HG02943 (cell line): ENCODE data around the gene PLOD2.
"Not testable (repeated sequence)": the region's sequence is repeated elsewhere in the genome, so short reads cannot be mapped to it uniquely, and the experiment has no call there.

Experiments
- ATAC-seq: cut with Tn5 transposase; IDR thresholded peaks from one replicate; pipeline ENCODE4 v1.9.1; 2021; ENCODE audit warnings: mild to moderate bottlenecking, low read depth, moderate library complexity; ENCODE audit not compliant: unreplicated experiment

The PLOD2 gene

DNA sequence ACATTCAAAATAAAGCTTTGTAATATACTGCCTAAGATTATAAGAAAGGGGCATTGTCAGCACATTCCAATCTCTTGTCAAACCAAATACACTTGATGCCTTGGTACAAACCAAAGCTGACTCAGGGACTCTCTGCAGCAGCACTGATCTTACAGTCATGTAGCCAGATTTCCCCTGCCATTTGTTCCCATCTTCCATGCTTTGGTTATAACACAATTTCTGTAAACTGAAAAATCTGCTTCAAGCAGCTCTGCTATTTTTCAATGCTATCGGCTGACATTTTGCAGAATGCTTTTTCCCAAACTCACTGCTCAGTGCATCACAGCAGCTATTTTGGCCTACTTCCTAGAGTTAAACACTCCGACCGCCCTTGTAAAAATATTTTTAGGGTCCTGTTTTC lies 18.2 kb downstream of the PLOD2 start:
- ATAC-seq: no peak

DNA sequence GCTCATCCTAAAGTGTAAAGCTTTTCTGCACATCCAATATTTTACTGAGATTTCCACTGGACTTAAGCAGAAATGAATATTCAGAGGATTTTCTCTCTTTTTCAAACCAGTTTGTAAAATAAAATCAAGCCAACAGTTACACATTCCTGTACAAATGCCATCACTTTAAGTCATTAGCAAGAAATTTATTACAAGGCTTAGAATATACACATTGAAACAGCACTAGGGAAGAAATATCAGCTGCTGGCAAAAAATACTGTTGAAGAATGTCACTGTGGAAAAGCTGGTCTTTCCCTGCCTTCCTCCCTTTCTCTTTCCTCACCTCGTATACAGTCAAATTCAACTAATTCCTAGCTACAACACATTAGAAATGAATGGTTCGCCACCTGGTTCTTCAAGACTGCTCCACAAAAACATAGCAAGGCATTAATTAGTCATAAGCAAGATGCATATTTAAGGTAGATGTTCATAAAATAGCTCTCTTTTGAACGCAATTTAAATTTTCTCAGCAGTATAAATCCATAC lies 21.3 kb downstream of the PLOD2 start:
- no peak for ATAC-seq

DNA sequence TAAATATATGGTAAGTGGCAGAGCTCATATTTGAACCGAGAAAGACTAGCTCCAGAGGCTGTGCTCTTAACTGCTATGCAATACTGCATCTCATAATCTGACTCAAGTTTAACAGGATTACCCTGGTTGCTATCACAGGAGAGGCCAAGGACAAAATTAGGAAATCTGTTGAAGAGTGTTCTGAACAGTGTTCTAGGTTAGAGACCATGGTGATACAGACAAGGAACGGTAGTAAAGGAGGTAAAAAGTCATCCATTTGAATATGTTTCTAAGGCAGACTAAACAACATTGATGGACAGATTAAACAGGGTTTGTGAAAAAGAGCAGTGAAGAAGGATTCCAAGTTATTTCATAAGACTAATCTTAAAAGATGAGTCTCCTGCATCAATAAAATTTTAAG lies 22.1 kb downstream of the PLOD2 start:
- ATAC-seq: no peak

DNA sequence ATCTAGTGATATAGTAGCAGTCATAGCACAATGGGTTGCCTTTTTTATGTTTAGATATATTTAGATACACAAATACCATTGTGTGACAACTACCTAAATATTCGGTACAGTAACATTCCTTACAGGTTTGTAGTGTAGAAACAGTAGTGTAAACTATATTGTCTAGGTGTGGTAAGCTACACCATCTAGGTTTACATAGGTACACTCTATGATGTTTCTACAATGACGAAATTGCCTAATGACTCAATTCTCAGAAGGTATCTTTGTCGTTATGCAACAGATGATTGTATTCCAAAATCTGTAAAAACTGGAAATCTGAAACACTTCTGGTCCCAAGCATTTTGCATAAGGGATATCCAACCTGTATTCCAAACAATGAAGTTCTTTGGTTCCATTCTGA lies 24.3 kb downstream of the PLOD2 start:
- no peak for ATAC-seq

DNA sequence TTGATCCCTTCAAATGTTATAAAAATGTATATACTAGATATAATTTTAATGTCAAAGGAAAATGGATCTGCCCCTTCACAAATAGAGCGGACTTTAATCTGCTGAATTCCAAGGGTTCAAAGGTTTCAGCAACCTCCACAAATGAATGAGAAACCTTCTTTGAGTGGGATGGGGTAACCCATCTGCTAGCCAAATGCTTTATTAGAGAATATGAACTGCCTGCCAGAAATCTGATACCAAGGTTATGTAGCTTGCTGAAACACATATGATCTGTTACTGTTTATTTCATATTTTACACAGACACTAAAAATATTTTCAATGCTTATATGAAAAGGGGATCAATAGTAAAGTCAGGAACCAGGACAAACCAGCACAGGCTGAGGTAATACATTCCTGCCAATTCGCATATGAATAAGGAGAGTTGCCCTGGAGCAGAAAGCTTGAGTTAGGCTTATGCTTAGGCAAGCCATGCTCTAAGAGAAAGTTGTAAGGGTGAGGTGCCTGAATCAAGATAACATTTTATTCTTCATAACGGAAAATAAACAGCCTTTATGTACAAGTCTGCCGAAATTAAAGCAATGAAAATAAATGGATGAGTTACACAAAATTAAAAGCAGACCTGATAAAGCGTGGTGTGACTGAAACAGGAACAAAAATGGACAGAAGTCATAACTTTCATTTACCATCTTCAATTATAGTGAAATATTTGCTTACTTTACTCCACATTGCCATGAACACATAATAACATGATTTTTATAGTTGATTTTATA lies 26.5 kb downstream of the PLOD2 start:
- ATAC-seq: no peak

DNA sequence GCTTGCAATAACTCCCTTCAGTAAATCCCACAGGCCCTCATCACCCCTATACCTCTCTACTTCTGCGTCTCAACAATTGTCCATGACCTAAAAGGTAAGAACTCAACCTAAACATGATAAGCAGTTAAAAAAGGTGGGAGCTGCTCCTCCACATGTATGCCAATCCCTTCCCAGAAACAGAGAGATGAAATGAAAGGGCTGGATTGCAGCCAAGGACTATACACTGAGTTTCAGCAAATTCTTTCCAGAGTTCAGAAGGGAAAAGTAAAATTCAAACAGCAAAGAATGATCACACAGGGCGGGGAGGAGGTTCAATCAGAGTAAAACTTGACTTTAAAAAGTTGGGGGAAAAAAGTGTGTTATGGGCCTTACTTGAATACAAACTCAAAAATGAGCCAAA lies 27.5 kb downstream of the PLOD2 start:
- no peak for ATAC-seq

DNA sequence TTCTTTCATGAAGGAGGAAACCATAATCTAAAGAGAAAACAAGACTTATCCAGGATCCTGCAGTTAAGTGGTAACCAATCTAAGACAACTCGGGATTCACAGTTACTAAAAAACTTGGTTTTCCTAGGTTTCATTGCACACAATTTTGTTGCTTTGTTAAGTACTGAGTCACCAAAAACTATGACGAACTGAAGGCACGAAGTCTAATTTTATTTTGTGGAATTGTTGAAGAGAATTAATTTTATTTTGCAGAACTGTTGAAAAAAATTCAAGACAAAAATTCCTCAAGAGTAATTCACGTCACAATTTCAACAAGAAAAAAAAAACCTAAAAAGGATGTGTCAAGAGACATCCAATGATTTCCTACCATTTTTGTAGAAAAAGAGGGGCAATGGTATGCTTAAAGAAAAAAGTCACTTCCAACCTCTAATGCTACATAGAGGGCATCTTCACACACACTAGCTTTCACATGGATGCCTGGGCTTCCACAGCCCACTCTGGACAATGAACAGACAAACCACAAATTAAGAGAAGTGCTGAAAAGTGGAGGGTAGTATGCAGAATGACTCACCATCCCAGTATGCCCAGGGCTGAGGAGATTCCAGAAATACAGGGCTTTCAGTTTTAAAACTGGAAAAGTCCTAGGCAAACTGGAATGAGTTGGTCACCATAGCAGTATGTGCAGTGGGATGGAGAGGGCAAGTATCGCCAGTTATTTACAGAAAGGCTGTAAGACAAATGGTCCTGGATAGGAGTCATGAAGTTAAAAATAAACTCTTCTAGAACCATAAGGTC lies 29.2 kb downstream of the PLOD2 start:
- ATAC-seq: no peak

DNA sequence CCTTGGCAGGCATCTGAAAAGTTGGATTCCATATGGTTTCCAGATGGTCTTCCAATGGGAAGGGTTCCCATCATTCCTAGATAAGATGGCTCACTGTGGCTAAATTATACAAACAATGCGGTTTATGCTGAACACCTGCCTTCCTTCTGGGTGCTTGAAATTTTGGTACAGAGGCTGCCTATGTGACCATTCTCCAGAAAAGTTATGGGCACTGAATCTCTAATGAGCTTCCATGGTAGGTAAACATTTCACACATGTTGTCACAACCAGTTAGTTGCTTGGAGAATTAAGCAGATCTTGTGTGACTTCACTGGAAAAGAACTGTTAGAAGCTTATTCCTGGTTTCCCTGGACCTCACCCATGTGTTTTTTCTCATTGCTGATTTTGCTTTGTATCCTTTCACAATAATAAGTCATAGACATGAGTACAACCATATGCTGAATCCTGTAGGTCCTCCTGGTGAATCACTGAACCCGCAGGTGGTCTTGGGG lies 30.1 kb downstream of the PLOD2 start:
- no peak for ATAC-seq

DNA sequence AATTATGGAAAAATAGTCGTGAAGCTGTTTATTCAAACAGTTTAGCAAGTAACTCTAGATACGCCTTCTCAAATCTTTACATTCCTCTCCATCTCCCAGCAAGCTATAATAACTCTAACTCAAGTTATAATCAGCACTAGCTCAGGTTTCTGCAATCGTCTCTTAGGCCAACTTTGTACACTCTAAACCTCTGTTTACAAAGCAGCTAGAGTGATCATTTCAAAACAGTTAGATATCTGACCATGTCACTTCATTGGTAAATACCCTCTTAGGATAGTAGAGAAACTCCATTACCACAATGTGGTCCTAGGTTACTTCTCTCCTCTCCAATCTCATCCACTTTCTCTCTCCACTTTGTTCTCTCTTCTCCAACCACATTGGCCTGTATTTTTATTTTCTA lies 31.2 kb downstream of the PLOD2 start:
- ATAC-seq: no peak

DNA sequence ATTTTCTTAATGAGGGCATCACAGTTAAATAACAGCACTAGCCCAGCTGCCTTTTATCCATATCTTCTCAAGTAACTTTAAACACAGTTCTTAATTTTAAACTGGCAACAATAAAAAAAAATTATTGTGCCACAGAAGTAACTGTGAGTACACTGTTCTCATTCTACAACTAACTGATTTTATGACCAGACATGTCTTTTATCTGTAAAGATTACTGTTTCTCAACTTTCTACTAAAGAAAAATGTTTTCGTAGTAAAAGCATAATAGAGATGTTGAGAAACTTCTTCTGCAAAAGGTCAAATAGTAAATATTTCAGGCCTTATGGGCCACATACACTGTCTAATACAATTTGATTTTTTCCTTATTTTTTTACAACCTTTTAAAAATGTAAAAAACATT lies 32.0 kb downstream of the PLOD2 start:
- no peak for ATAC-seq

DNA sequence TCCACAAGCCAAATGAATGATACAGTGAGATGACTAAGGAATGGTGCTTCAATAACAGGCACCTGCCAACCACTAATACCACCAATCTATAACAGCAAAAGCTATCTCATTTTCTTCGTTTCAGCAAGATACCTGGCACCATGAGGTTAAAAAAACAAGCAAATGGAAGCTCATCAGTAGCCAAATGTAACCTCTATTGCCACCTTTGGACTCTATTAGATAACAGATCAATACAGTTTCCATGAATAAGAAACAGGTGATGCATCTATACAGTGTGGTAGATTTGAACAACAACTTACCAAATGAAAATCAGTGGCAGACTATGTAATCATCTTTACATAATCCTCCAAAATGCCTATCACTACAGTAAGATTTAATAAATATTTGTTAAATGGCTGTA lies 32.8 kb downstream of the PLOD2 start:
- no peak for ATAC-seq

DNA sequence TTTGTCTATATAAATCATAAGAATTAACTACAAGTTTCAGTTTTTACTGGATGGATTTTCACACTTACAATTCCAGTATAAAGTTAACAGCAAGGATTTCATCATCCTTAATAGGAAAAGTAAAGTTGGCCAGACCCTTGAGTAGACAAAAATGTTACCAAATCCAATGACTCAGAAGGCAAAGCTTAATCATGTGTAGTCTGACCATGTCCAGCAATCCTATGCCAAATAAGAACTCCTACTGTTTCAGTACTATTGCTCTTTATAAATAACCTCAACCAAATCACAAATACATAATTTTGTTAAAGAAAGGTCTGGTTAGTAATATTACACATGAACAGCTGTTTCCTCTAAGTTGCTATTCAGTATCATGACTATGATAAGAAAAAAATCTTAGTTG lies 35.0 kb downstream of the PLOD2 start:
- ATAC-seq: no peak

DNA sequence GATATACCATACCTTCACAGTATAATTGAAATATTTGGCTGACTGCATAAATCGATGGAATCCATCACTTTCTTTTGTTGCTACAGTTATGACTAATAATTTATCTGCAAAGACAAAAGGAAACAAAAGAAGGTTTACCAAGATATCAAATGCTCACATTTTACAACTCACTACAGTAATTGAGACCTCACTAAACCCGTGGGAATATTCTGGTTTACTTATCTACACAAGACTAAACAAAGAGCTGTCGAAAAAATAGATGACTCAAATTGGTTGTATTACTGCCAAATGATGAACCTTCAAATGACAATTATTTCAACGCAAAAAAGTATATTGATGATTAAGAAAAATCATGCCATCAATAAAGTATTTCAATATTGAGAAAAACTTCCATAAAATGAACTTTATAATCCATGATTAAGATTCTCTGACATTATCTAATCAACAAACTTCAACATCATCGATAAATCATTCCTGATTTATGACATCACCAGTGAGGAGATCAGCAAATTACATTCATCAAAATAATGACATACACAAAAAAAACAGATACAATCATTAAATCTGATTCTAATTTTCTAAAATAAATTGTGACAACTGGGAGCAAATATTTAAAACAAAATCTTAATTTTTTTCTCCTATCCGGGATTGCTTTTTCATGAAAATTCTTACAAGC lies 36.7 kb downstream of the PLOD2 start:
- ATAC-seq: no peak

DNA sequence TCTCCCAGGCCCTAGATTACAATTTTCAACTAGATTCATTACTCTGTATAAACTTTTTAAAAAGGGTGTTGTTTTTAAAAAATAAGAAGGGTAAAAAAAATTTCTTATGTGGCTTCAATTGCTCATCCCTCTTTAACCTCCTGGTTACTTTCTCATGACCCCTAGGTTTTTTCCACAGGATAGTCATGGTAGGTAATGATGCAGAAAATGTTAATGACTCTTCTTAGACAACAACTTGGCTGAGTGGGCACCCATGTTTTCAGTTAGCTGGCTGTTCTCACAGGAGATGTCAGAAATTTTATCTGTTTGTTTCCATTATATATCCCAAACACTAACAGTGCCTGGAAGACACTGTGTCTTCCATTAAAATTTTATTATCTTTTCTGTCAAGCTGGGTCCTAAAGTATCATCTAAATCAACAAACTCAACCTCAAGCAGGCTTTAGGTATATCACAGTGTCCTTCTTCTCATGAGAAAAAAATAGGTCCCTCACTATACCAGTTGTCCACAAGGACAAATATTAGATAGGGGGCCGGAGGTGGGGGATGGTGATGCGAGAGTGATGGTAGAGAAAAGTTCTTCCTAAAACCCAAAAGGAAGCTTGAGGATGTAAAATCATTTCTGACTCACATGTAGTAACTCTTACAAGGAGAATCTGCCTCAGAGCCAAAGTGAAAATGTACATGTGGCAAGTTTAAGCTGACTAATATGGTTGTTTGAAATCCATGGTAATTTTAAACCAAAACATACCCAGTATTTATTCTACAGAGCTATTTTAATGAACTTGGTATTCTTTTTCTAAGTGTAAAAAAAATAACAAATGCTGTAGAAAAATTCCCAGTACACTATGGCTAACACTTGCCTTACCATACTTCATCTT lies 43.3 kb downstream of the PLOD2 start:
- ATAC-seq: no peak

DNA sequence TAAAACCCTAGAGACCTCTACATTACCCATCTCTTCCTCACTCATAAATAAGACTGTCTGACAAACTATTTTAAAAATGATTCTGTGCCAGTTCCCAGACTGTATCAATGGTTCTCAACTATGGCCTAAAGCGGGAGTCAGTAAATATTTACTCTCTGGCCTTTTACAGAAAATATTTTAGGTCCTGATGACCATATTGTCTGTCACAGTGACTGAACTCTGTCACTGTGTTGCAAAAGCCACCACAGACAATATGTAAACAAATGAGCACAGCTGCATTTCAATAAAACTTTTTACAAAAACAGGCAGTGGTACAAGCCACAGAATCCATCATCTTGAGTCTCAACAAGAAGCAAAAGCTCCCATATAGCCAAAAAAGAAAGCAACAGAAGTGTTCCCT lies 45.4 kb downstream of the PLOD2 start:
- ATAC-seq: no peak

DNA sequence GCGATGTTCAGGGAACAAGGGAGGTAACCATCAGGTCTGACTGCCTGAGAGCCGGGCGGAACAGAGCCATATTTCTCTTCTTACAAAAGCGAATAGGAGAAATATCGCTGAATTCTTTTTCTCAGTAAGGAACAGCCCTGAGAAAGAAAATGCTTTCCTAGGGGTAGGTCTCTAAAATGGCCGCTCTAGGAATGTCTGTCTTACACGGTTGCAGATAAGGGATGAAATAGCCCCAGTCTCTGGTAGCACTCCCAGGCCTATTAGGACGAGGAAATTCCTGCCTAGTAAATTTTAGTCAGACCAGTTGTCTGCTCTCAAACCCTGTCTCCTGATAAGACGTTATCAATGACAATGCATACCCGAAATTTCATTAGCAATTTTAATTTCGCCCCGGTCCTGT lies 47.2 kb downstream of the PLOD2 start:
- ATAC-seq: not testable (repeated sequence)

DNA sequence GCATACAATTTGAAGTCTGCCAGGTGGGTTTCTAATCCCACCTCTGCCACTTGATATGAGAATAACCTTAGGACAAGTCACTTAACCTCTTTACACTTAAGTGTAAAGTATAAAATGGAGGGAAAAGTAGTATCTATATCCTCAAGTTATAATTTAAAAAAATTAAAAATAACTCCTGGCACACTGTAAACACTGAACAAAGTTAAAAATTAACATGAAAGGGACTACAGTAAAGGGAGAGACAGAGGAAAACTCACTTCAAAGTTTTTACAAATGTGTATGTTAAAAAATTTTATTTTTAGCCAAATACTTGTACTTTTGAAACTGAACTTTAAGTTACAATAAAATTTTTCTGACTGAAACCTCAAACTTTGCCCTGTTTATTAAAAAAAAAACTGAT lies 49.6 kb downstream of the PLOD2 start:
- no peak for ATAC-seq

DNA sequence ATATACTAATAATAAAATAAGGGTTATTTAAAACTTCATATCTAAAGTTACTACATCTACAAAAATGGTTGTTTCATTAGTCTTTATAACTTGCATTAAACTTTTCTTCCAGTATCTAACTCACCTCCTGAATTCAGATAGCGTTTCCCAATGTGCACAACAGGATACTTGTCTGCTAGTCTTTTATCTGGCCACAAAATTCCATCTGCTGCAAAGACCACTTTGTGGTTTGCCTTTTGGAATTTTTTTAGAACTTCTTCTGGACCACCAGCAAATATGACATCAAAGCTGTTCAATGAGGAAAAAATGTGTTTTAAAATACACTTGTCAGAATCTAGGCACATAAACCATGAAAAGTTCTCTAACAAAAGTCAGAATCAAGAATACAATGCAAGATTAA lies 50.8 kb downstream of the PLOD2 start:
- ATAC-seq: no peak

DNA sequence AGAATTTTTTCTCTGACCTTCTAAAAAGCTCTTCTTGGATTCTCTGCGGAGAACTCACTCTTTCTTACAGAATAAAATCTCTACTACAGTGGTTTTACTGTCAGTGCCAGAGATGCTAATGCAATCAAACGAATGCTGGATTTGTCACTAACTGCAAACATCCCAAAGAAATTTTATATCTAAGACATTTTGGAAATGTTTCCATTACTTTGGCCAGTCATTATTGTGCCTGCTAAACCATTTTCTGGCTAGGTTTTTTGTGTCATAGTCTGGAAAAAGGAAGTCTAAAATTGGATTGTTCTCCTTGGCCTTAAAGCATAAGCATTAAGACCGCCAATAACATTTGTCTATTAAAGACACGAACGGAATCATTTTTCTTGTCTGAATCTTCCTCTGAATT lies 54.0 kb downstream of the PLOD2 start:
- no peak for ATAC-seq

DNA sequence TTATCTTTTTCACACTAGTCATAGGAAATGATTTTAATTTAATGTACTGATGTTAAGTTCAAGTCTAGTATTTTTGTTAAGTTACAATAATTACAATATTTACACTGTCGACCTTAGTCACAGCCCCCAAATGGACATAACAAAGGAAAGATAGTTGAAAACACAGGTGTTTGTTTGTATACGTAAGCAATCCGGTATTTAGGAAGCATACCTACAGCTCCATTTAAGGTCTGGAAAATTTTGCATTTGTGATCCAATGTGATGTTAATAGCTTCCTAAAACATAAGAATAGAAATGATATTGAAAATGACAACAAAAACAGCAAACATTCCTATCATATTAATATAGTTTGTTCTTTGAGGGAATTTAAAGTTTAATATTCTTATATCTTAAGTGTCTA lies 56.9 kb downstream of the PLOD2 start:
- no peak for ATAC-seq
